Panc1 (cell line): ENCODE measurements around the gene NECTIN1. TPM values are rescaled to one million over a fixed set of nuclear protein-coding genes. Genes with fewer than 3 reads are reported as not detected.

Experiments used
- ATAC-seq: fragments of 200-7000 bp; cut with Tn5 transposase; 2 replicates; pipeline ENCODE4 v1.9.1; 2020; ENCODE audit warnings: mild to moderate bottlenecking, moderate library complexity
- BruUV-seq: library from RNA; stranded (reverse); fragments of 400-500 nt; replicated peaks from 2 replicates; lab custom pipeline; 2021; lab: Mats Ljungman, UMichigan
- CTCF ChIA-PET: fragments of 300-600 bp; sonication (Branson Sonifier 250); formaldehyde crosslinking; loops from one replicate; lab custom pipeline; 2022; ENCODE audit warnings: antibody characterized with exemption; lab: Charles Lee
- POLR2A ChIA-PET: fragments of 300-600 bp; sonication (Branson Sonifier 250); formaldehyde crosslinking; loops from one replicate; lab custom pipeline; 2022; ENCODE audit warnings: antibody characterized with exemption; lab: Charles Lee
- DNase-seq: peaks from one replicate; pipeline ENCODE4 v3.0.0-alpha.2; 2010; ENCODE audit warnings: low read depth, low spot score
- H3K27ac ChIP-seq: 2 replicates; pipeline ENCODE4 v1.5.1; 2011; ENCODE audit warnings: mild to moderate bottlenecking, low read length, inconsistent platforms
- H3K27me3 ChIP-seq: fragments of 200-500 bp; sonication (Bioruptor generic); 2 replicates; pipeline ENCODE4 v1.6.0; 2014; ENCODE audit warnings: low read length, inconsistent platforms; ENCODE audit not compliant: control insufficient read depth, insufficient read depth
- H3K36me3 ChIP-seq: fragments of 200-500 bp; sonication (Bioruptor generic); 2 replicates; pipeline ENCODE4 v1.5.1; 2014; ENCODE audit warnings: inconsistent platforms, mild to moderate bottlenecking, low read length, moderate library complexity; ENCODE audit not compliant: control insufficient read depth, insufficient read depth
- H3K4me1 ChIP-seq: 2 replicates; pipeline ENCODE4 v1.5.1; 2011; ENCODE audit warnings: inconsistent platforms, mild to moderate bottlenecking, low read length, moderate library complexity; ENCODE audit not compliant: control insufficient read depth, insufficient read depth
- H3K4me3 ChIP-seq, 2 experiments: 2 replicates each; pipeline ENCODE4 v1.5.1; 2011 to 2012; ENCODE audit warnings: low read depth in 2 of 2, low read length in 2 of 2, mild to moderate bottlenecking in 2 of 2, inconsistent platforms in 1 of 2, moderate library complexity in 1 of 2
- H3K9me3 ChIP-seq: fragments of 200-500 bp; sonication (Bioruptor generic); 2 replicates; pipeline ENCODE4 v1.5.1; 2014; ENCODE audit warnings: low read depth, mild to moderate bottlenecking, inconsistent platforms, low read length, moderate library complexity; ENCODE audit not compliant: control insufficient read depth, insufficient read depth
- CTCF ChIP-seq: fragments of 450-650 bp; IDR thresholded peaks from 2 replicates; pipeline ENCODE4 v1.5.1; 2017; ENCODE audit warnings: mild to moderate bottlenecking
- POLR2AphosphoS5 ChIP-seq: IDR thresholded peaks from 2 replicates; pipeline ENCODE4 v1.6.1; 2012; ENCODE audit warnings: mild to moderate bottlenecking, low read depth, low read length, moderate library complexity
- REST ChIP-seq, 2 experiments: IDR thresholded peaks; 2 replicates each; pipeline ENCODE4 v1.6.1; 2011 to 2012; ENCODE audit warnings: low read depth in 2 of 2, control low read depth in 1 of 2, low read length in 1 of 2, mild to moderate bottlenecking in 1 of 2, moderate library complexity in 1 of 2; ENCODE audit not compliant: insufficient read depth in 1 of 2
- SIN3A ChIP-seq: IDR thresholded peaks from 2 replicates; pipeline ENCODE4 v1.6.1; 2012; ENCODE audit warnings: low read depth, mild to moderate bottlenecking, low read length, moderate library complexity, borderline replicate concordance; ENCODE audit not compliant: insufficient read depth
- TCF7L2 ChIP-seq: IDR thresholded peaks from 2 replicates; pipeline ENCODE4 v1.6.1; 2011; ENCODE audit warnings: mild to moderate bottlenecking, low read depth, low read length, inconsistent platforms
- in situ Hi-C: cut with HindIII; loops from 2 replicates; pipeline ENCODE4 v1.10.0; 2016; ENCODE audit warnings: low sequenced_read_pairs, low pct_unique_long_range_greater_than_20kb
- intact Hi-C: fragments of 100-400 bp; cut with micrococcal nuclease; formaldehyde crosslinking; loops from one replicate; pipeline ENCODE4 v1.10.0; 2022; ENCODE audit not compliant: unreplicated experiment
- total RNA-seq: library from RNA; stranded (reverse); gene quantifications from one replicate; pipeline ENCODE4 v1.2.1, GENCODE V29; 2021; ENCODE audit not compliant: unreplicated experiment

The NECTIN1 gene
- total RNA-seq, 1 experiment from 2014 or later = 14.6 TPM

- Histone ChIP-seq H3K4me3 (no peak overlapping the region), H3K36me3 (no peaks in the 10 kb centered on the region), H3K27me3 (peaks cover 23% of the 10 kb centered on the region), H3K27ac (no peak overlapping the region), H3K4me1 (no peaks in the 10 kb centered on the region), H3K9me3 (no peaks in the 10 kb centered on the region)
- CTCF ChIA-PET = interaction anchor here (0.6 kb wide), 1 partner anchor 111 kb away, joined by 3 read pairs; no protein-coding TSS in a partner anchor
- POLR2A ChIA-PET = no interaction called here
- intact Hi-C loops (no loop called here), in situ Hi-C loops (no loop called here)
- no peak for TF ChIP-seq TCF7L2
- no peak for TF ChIP-seq REST (IDR thresholded peaks at IDR 0.05; ENCODE audit: insufficient read depth in 1 of 2, low read depth in 2 of 2, low read length in 1 of 2)
- TF ChIP-seq SIN3A = no peak
- no peak for TF ChIP-seq POLR2AphosphoS5
- no peak for TF ChIP-seq CTCF
- no peak for ATAC-seq
- DNase-seq = no peak
- BruUV-seq = no TSS peak
Measured at GRCh38 chr11:119755356-119756071, 26.5 kb upstream of the NECTIN1 start.

GRCh38 chr11:119754656-119755355 lies 25.8 kb upstream of the NECTIN1 start:
- peaks cover 26% of the 10 kb centered on the region for H3K27me3 ChIP-seq
- no TSS peak for BruUV-seq
- ChIA-PET POLR2A (no interaction called here), CTCF (no interaction called here)
- intact Hi-C loops = no loop called here
- H3K36me3 ChIP-seq = no peaks in the 10 kb centered on the region
- no peak overlapping the region for H3K4me3 ChIP-seq
- DNase-seq (no peak), ATAC-seq (no peak)
- no peaks in the 10 kb centered on the region for H3K9me3 ChIP-seq
- TF ChIP-seq POLR2AphosphoS5 = no peak
- TF ChIP-seq CTCF = no peak
- TF ChIP-seq TCF7L2 = no peak
- no peak for TF ChIP-seq SIN3A
- no peak for TF ChIP-seq REST (IDR thresholded peaks at IDR 0.05; ENCODE audit: insufficient read depth in 1 of 2, low read depth in 2 of 2, low read length in 1 of 2)
- no peak overlapping the region for H3K27ac ChIP-seq
- in situ Hi-C loops = no loop called here
- no peaks in the 10 kb centered on the region for H3K4me1 ChIP-seq
